HCT116 (cell line): ENCODE data around the gene VMAC.

Experiments used
- EGR1 ChIP-seq: IDR thresholded peaks from 2 replicates; pipeline ENCODE4 v1.6.1; 2012; ENCODE audit warnings: low read depth
- EZH2phosphoT487 ChIP-seq: fragments of 200-600 bp; IDR thresholded peaks from 2 replicates; pipeline ENCODE4 v1.6.1; 2018; ENCODE audit warnings: antibody characterized with exemption, borderline replicate concordance
- JUND ChIP-seq: IDR thresholded peaks from 2 replicates; pipeline ENCODE4 v1.6.1; 2012
- POLR2A ChIP-seq: IDR thresholded peaks from 2 replicates; pipeline ENCODE4 v1.7.0; 2011; ENCODE audit warnings: borderline replicate concordance; ENCODE audit not compliant: insufficient read depth, insufficient read length; ENCODE audit errors: extremely low read depth
- POLR2AphosphoS5 ChIP-seq: IDR thresholded peaks from 2 replicates; pipeline ENCODE4 v1.6.1; 2011; ENCODE audit warnings: mild to moderate bottlenecking, low read depth, low read length, moderate library complexity
- RAD21 ChIP-seq: IDR thresholded peaks from 2 replicates; pipeline ENCODE4 v1.6.1; 2012; ENCODE audit warnings: low read depth, mild to moderate bottlenecking
- TCF7L2 ChIP-seq: IDR thresholded peaks from 2 replicates; pipeline ENCODE4 v1.7.0; 2011; ENCODE audit warnings: borderline replicate concordance, inconsistent platforms; ENCODE audit not compliant: insufficient read depth, insufficient read length; ENCODE audit errors: extremely low read depth

DNA sequence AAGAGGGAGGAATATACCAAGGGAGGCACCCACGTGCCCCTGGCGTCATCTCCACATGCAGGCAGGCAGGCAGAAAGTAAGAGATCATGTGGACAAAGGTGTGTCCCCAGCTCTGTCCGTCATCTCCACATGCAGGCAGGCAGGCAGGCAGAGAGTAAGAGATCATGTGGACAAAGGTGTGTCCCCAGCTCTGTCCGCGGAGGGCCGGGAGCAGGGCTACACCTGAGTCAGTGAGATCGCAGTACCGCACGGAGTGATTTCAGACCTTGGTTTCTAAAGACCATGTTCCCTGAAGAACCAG lies 31.6 kb downstream of the VMAC start:
- TF ChIP-seq EGR1 (no peak), EZH2phosphoT487 (no peak), JUND (no peak), POLR2AphosphoS5 (no peak), RAD21 (no peak), TCF7L2 (no peak), POLR2A (no peak)
